OCI-LY7 (cell line): ENCODE data around the gene OXSR1. TPM values are rescaled to one million over a fixed set of nuclear protein-coding genes. Genes with fewer than 3 reads are reported as not detected.

Source experiments
- BruUV-seq: library from RNA; stranded (reverse); fragments of 400-500 nt; replicated peaks from 2 replicates; lab custom pipeline; 2021; lab: Mats Ljungman, UMichigan
- CTCF ChIA-PET: fragments of 300-600 bp; sonication (Branson Sonifier 250); formaldehyde crosslinking; loops from one replicate; lab custom pipeline; 2022; ENCODE audit warnings: antibody characterized with exemption; ENCODE audit not compliant: unreplicated experiment; lab: Charles Lee
- POLR2A ChIA-PET: fragments of 300-600 bp; sonication (Branson Sonifier 250); formaldehyde crosslinking; loops from one replicate; lab custom pipeline; 2022; ENCODE audit warnings: antibody characterized with exemption; lab: Charles Lee
- DNase-seq: peaks from one replicate; pipeline ENCODE4 v3.0.0-alpha.2; 2015; ENCODE audit warnings: low spot score
- H2AFZ ChIP-seq: fragments of 200-600 bp; sonication (generic), shearing (Covaris generic); 2 replicates; pipeline ENCODE4 v1.6.1; 2014; ENCODE audit warnings: mild to moderate bottlenecking, antibody characterized with exemption, low read length, moderate library complexity
- H3K27ac ChIP-seq: fragments of 200-600 bp; sonication (generic); 2 replicates; pipeline ENCODE4 v1.5.1; 2014; ENCODE audit warnings: mixed run types, low read depth, mild to moderate bottlenecking, moderate library complexity, low read length, inconsistent platforms; ENCODE audit not compliant: poor library complexity, severe bottlenecking
- H3K36me3 ChIP-seq: fragments of 200-600 bp; sonication (generic); 2 replicates; pipeline ENCODE4 v1.6.1; 2014; ENCODE audit warnings: mild to moderate bottlenecking, antibody characterized with exemption, low read length, moderate library complexity, mixed read lengths; ENCODE audit not compliant: insufficient read depth
- H3K4me1 ChIP-seq: fragments of 200-600 bp; sonication (generic); 2 replicates; pipeline ENCODE4 v1.5.1; 2014; ENCODE audit warnings: mild to moderate bottlenecking, low read length; ENCODE audit not compliant: insufficient read depth, poor library complexity, severe bottlenecking
- H3K4me2 ChIP-seq: fragments of 200-600 bp; sonication (generic); 2 replicates; pipeline ENCODE4 v1.6.1; 2014; ENCODE audit warnings: mild to moderate bottlenecking, low read length
- H3K4me3 ChIP-seq: fragments of 200-600 bp; sonication (generic); 2 replicates; pipeline ENCODE4 v1.5.1; 2014; ENCODE audit warnings: mild to moderate bottlenecking, low read depth, low read length; ENCODE audit not compliant: poor library complexity, severe bottlenecking
- H3K79me2 ChIP-seq: fragments of 200-600 bp; sonication (generic); 2 replicates; pipeline ENCODE4 v1.6.1; 2016; ENCODE audit warnings: low read depth, mild to moderate bottlenecking, low read length, moderate library complexity, mixed read lengths; ENCODE audit not compliant: insufficient read depth
- H3K9me2 ChIP-seq: fragments of 200-600 bp; sonication (generic); 2 replicates; pipeline ENCODE4 v1.6.1; 2016; ENCODE audit warnings: mild to moderate bottlenecking, low read length, mixed read lengths; ENCODE audit not compliant: insufficient read depth
- H3K9me3 ChIP-seq: fragments of 200-600 bp; sonication (generic); 2 replicates; pipeline ENCODE4 v1.6.1; 2014; ENCODE audit warnings: mild to moderate bottlenecking, mixed run types, low read length, mixed read lengths
- H4K20me1 ChIP-seq: fragments of 200-600 bp; sonication (generic); 2 replicates; pipeline ENCODE4 v1.6.1; 2014; ENCODE audit warnings: mild to moderate bottlenecking, antibody characterized with exemption, low read length, moderate library complexity, mixed read lengths; ENCODE audit not compliant: insufficient read depth
- CTCF ChIP-seq: fragments of 200-600 bp; sonication (generic); conservative IDR thresholded peaks from 2 replicates; pipeline ENCODE4 v1.5.1; 2014; ENCODE audit warnings: mild to moderate bottlenecking, antibody characterized with exemption, low read length, moderate library complexity, mixed read lengths
- EZH2phosphoT487 ChIP-seq: fragments of 200-600 bp; sonication (generic); IDR thresholded peaks from 2 replicates; pipeline ENCODE4 v1.6.1; 2018; ENCODE audit warnings: low read depth, borderline replicate concordance, mild to moderate bottlenecking, mixed run types, antibody characterized with exemption, low read length, moderate library complexity, mixed read lengths
- intact Hi-C: fragments of 100-400 bp; cut with micrococcal nuclease; formaldehyde crosslinking; loops from one replicate; pipeline ENCODE4 v1.10.0; 2022; ENCODE audit not compliant: unreplicated experiment
- total RNA-seq, 2 experiments: library from RNA; depleted of rRNA in 1 of 2; stranded (reverse); fragments of >200 nt in 1 of 2; shearing (Covaris generic) in 1 of 2; gene quantifications; 2 replicates each; pipeline ENCODE4 v1.2.3, GENCODE V29; 2014 to 2022

Gene OXSR1
- total RNA-seq, 2 experiments from 2014 or later, result 21.4 to 43.7 TPM

GRCh38 chr3:38229036-38229435 is 63.7 kb downstream of the OXSR1 start:
- no peak overlapping the region for H3K27ac ChIP-seq
- H3K79me2 ChIP-seq, result no peaks in the 10 kb centered on the region
- H3K9me2 ChIP-seq, result no peaks in the 10 kb centered on the region
- H3K4me2 ChIP-seq, result no peak overlapping the region
- intact Hi-C loops, result no loop called here
- no TSS peak for BruUV-seq
- H2AFZ ChIP-seq, result no peak overlapping the region
- H4K20me1 ChIP-seq, result no peaks in the 10 kb centered on the region
- no peak for DNase-seq
- no peaks in the 10 kb centered on the region for H3K4me1 ChIP-seq
- H3K4me3 ChIP-seq, result no peak overlapping the region
- CTCF ChIA-PET, result no interaction called here
- no peaks in the 10 kb centered on the region for H3K9me3 ChIP-seq
- POLR2A ChIA-PET, result interaction anchor here (0.7 kb wide), 1 partner anchor 14 kb away, joined by 3 read pairs; no protein-coding TSS in a partner anchor
- TF ChIP-seq EZH2phosphoT487 (no peak), CTCF (no peak)
- H3K36me3 ChIP-seq, result peaks cover 81% of the 10 kb centered on the region

- CTCF ChIA-PET, result no interaction called here
Measured at GRCh38 chr3:38232701-38233100, 67.4 kb downstream of the OXSR1 start.

More at GRCh38 chr3:38232701-38233100, 67.4 kb downstream of the OXSR1 start:
- Histone ChIP-seq H3K27ac (no peak overlapping the region), H3K4me2 (no peak overlapping the region), H4K20me1 (no peaks in the 10 kb centered on the region), H3K36me3 (peaks cover 82% of the 10 kb centered on the region), H3K79me2 (no peaks in the 10 kb centered on the region), H2AFZ (no peak overlapping the region), H3K9me2 (no peaks in the 10 kb centered on the region), H3K4me3 (no peak overlapping the region), H3K4me1 (no peaks in the 10 kb centered on the region), H3K9me3 (no peaks in the 10 kb centered on the region)
- TF ChIP-seq CTCF (no peak), EZH2phosphoT487 (no peak)
- intact Hi-C loops, result no loop called here
- no TSS peak for BruUV-seq
- POLR2A ChIA-PET, result interaction anchor here (0.6 kb wide), 1 partner anchor 81 kb away, joined by 3 read pairs; no protein-coding TSS in a partner anchor
- no peak for DNase-seq
